Activated CD4-positive, alpha-beta T cell treated with anti-CD3 and anti-CD28 coated beads for 24 hours (primary cell): ENCODE data around the gene MYOM3.

Source experiments
- DNase-seq, 2 donors: peaks; one replicate each; pipeline ENCODE4 v3.0.0-alpha.2; 2020; ENCODE audit warnings: low read depth in 2 of 2

Gene MYOM3

GRCh38 chr1:24138476-24139221 is 26.7 kb upstream of the MYOM3 start:
- DNase-seq: no peak

- DNase-seq: no peak
Observed at GRCh38 chr1:24136956-24137539, 25.1 kb upstream of the MYOM3 start.

DNA sequence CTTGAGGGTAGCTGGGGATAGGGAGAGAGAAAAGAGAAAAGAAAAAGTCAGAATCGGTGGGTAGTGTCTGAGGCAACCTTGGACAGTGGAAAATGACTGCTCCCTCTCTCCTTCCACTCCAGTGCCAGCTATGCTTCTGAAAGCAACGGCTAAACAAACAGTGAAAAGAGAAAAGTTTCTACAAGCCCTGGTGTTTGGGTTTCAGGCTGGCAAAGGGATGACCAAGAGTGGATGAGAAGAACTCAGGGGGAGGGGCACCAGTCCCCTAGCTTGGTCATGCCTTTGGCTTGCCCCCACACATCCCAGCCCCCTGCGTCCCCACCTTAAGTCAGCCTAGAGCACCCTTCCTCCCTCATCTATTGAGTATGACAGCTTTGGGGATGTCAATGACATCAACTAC is 22.4 kb upstream of the MYOM3 start:
- no peak for DNase-seq

GRCh38 chr1:24133819-24134218 is 21.9 kb upstream of the MYOM3 start:
- DNase-seq: no peak

GRCh38 chr1:24130385-24130784 is 18.4 kb upstream of the MYOM3 start:
- no peak for DNase-seq

DNA sequence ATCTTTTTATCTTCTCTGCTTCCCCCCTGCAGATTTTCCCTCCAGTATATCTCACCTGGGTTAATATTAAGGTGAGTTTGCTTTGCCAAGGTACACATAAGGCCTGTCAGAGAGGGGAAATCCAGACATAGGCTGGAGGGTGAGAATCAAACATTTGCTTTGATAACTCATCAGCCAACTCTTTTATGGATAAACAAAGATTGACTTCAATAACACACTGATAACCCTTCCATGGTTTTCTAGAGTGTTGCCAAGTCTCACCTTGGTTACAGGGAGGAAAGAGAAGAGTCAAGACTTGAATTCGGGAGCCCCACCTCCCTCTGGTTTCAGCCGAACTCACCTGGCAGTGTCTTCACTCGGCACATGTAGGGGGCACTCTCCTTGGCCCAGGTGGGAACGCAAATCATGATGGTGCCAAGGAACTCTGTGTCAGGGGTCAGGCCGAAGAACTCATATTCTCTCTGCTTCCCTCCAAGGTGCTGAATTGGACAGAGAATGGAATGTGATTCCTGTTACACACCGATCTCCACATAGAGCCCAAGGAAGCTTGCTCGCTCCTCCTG is 15.9 kb upstream of the MYOM3 start:
- DNase-seq: no peak

DNA sequence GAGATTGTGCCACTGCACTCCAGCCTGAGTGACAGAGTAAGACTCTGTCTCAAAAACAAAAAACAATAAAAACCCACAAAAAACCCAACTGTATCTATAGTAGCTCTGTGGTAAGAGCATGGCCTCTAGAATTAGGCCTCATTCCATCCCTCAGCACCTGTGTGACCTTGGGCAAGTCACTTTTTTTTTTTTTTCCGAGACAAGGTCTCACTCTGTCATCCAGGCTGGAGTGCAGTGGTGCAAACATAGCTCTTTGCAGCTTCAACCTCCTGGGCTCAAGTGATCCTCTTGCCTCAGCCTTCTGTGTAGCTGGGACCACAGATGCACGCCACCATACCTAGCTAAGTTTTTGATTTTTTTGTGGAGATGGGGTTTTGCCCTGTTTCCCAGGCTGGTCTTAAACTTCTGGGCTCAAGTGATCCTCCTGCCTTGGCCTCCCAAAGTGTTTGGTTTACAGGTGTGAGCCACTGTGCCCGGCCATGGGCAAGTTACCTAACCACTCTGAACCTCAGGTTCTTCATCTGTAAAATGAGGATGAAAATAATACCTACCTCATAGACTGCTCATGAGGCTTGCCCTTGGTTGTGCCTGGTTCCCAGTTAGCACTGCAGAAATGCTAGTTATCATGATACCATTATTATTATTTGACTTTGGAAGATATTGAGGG is 15.3 kb upstream of the MYOM3 start:
- DNase-seq: no peak

- DNase-seq: no peak
Observed at GRCh38 chr1:24126672-24127023, 14.7 kb upstream of the MYOM3 start.

DNA sequence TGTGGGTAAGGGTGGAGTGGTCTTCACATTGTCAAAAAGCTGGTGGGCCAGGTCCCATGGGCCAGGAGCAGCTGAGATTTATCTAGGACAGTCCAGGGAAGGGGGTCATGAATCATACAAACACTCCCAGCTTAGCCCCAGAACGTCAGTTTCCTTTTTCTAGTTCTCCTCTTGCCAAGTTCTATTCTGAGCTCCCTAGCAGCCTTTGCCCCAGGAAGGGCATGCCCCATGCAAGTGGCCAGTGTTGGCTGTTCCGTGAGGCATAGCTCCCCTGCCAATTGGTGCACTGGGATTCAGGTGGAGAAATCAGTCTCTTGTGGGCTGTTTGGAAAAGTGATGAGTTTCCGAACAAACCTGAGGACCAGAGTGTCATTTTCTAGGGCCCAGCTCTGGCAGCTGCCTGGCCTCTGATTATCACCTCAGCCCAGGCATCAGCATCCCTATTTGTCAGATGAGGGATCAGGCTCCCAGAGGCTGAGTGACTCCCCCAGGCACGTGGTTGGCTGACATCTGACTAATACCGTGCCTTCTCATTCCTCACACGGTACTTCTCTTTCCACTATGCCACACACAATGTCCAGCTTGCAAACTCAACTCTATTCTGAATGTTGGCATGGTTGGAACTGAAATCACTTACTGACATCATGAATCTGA is 14.2 kb upstream of the MYOM3 start:
- DNase-seq: no peak

GRCh38 chr1:24125456-24125855 is 13.5 kb upstream of the MYOM3 start:
- no peak for DNase-seq

- DNase-seq: no peak
Observed at GRCh38 chr1:24124980-24125379, 13.0 kb upstream of the MYOM3 start.

- no peak for DNase-seq
Observed at GRCh38 chr1:24123611-24124010, 11.7 kb upstream of the MYOM3 start.

DNA sequence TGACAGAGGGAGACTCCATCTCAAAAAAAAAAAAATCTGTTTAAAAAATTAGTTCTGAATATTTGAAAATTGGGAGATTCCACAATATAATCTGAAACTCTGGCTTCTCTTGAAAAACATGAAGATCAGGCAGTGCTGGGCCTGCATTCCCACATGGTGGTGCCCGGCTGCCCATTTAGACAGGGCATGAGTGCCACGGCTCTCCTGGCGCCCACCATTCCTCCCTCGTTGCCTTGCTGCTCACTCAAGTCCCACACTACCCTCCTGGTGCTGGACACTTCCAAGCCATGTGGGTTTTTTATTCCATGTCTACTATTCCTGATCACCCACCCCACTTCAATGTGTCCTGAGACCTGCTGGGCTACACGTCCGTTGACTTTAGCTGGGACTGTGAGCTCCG is 10.8 kb upstream of the MYOM3 start:
- no peak for DNase-seq

GRCh38 chr1:24121406-24121805 is 9.5 kb upstream of the MYOM3 start:
- no peak for DNase-seq

DNA sequence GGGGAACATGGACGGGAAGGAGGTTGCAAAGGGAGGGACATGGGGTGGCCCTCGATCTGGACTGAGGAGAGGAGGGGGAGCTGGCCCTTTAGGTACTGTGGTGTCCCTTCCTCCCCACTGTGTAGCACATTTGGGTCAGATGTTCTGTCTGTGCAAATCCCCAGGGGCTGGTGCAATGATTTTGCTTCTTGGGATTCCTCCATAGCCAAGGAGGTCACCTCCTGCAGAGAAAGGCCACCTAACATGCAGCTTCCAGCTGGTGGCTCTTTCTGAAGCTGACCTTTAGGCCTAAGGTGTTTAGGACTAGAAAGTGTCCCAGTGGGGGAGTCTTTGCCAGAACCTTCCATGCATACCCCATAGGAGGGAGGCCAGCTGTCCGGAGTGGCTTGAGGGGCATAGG is 9.0 kb upstream of the MYOM3 start:
- DNase-seq: no peak

- DNase-seq: no peak
Observed at GRCh38 chr1:24119859-24120756, 8.2 kb upstream of the MYOM3 start.

GRCh38 chr1:24119489-24119858 is 7.5 kb upstream of the MYOM3 start:
- no peak for DNase-seq

GRCh38 chr1:24118410-24119242 is 6.7 kb upstream of the MYOM3 start:
- DNase-seq: no peak

- DNase-seq: no peak
Observed at GRCh38 chr1:24117722-24118409, 5.9 kb upstream of the MYOM3 start.

- no peak for DNase-seq
Observed at GRCh38 chr1:24117132-24117531, 5.2 kb upstream of the MYOM3 start.
